GM12892 (cell line): ENCODE measurements around the gene PKM.

Source experiments
- POLR2A ChIP-seq: IDR thresholded peaks from 2 replicates; pipeline ENCODE4 v1.6.1; 2011; ENCODE audit warnings: low read depth, low read length, control low read depth
- POLR2AphosphoS5 ChIP-seq: IDR thresholded peaks from 2 replicates; pipeline ENCODE4 v1.6.1; 2011; ENCODE audit warnings: low read depth, low read length, control low read depth
- TAF1 ChIP-seq: IDR thresholded peaks from 2 replicates; pipeline ENCODE4 v1.6.1; 2011; ENCODE audit warnings: low read depth, mild to moderate bottlenecking, control low read depth, low read length, borderline replicate concordance

DNA sequence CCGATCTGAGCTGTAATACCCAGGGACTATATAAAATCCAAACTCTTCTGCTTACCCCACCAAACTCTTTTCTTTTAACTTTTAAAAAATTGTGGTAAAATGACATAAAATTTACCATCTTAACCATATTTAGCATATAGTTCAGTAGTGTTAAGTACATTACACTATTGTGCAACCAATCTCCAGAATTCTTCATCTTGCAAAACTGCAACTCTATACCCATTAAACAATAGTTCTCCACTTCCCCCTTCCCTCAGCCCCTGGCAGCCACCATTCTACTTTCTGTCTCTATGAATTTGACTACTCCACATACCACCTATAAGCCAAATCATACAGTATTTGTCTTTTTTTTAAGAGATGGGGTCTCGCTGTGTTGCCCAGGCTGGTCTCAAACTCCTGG is 74.1 kb downstream of the PKM start:
- TF ChIP-seq POLR2AphosphoS5: no peak
- TF ChIP-seq POLR2A: no peak
- no peak for TF ChIP-seq TAF1
